GM12865 (cell line): ENCODE measurements around the gene TENM3.
"Not testable (repeated sequence)": the region's sequence is repeated elsewhere in the genome, so short reads cannot be mapped to it uniquely, and the experiment has no call there.

Experiments
- DNase-seq: peaks from one replicate; pipeline ENCODE4 v3.0.0; 2010; ENCODE audit warnings: low read depth
- H3K4me3 ChIP-seq: 2 replicates; pipeline ENCODE4 v1.5.1; 2011; ENCODE audit warnings: mild to moderate bottlenecking, low read depth, low read length, control low read depth
- CTCF ChIP-seq: IDR thresholded peaks from 2 replicates; pipeline ENCODE4 v1.5.1; 2011; ENCODE audit warnings: low read length, control low read depth, low read depth, inconsistent platforms; ENCODE audit not compliant: insufficient read depth; ENCODE audit errors: missing control alignments

Gene TENM3

DNA sequence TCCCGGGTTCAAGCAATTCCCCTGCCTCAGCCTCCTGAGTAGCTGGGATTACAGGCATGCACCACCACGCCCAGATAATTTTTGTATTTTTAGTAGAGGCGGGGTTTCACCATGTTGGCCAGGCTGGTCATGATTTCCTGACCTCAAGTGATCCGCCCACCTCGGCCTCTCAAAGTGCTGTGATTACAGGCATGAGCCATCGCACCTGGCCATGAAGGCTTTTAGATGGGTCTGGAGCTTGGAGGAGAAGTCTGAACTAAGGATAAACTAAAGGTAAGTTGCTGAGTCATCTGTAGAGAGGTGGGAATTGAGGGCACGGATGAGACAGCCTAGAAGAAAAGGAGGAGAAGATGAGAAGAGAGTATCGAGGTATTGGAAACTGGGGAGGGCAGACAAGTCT, at the start of gene TENM3:
TENM3 (plus strand) TSS at position 199 of the 400 bp plus-strand sequence. CDS start 80,619 bp downstream, outside the sequence.
- H3K4me3 ChIP-seq, DNase-seq: not testable (repeated sequence)

- no peak overlapping the region for H3K4me3 ChIP-seq
- DNase-seq = no peak
- TF ChIP-seq CTCF = no peak
Observed at GRCh38 chr4:182194091-182194824, 48.9 kb upstream of the TENM3 start.

DNA sequence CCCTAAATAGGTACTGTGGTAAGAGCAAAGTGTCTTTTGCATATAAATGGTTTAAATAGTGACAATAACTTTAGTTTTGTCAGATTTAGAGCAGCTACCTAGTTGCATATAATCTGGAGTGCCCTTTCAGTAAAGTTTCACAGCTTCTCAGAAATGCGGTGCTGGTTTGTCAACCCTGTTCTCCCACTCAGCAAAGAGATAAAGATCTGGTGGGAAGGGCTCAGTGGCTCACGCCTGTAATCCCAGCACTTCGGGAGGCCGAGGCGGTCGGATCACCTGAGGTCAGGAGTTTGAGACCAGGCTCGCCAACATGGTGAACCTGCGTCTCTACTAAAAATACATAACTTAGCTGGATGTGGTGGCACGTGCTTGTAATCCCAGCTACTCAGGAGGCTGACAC, 45.6 kb upstream of the TENM3 start:
- H3K4me3 ChIP-seq = no peak overlapping the region
- TF ChIP-seq CTCF = no peak
- no peak for DNase-seq

DNA sequence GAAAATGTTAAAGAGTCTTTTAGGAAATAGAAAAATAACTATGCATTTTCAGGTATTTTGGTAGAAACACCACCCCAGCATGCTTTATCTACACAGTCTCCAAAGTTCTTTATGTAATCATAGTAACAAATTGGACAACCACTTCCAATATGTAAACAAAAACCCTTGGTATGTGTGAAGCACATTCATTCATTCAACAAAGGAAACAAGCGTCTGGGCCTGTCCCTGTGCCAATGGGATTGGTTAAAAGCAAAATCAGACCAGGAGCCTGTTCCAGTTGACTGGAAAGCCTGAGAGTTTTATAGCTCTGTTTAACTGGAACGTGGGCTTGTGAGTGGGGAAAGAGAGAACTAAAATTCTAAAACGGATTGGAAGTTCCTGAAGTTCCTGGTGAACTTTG, 41.3 kb upstream of the TENM3 start:
- no peak overlapping the region for H3K4me3 ChIP-seq
- no peak for DNase-seq
- TF ChIP-seq CTCF = no peak

DNA sequence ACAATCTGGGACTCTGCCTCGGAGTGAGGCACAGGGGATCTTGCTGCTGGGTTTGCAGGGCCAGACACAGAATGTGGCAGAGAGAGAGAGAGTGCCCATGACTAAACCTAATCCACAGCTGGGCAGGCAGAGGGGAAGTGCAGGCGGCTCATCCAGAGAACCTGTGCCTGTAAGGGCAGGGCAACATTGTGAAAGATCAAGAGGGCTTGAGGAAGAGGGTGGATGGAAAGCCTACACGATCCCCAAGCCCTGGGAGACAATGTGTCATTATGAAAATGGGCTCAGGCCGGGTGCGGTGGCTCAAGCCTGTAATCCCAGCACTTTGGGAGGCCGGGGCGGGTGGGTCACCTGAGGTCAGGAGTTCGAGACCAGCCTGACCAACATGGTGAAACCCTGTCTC, 40.6 kb upstream of the TENM3 start:
- H3K4me3 ChIP-seq = no peak overlapping the region
- TF ChIP-seq CTCF = no peak
- DNase-seq = no peak

DNA sequence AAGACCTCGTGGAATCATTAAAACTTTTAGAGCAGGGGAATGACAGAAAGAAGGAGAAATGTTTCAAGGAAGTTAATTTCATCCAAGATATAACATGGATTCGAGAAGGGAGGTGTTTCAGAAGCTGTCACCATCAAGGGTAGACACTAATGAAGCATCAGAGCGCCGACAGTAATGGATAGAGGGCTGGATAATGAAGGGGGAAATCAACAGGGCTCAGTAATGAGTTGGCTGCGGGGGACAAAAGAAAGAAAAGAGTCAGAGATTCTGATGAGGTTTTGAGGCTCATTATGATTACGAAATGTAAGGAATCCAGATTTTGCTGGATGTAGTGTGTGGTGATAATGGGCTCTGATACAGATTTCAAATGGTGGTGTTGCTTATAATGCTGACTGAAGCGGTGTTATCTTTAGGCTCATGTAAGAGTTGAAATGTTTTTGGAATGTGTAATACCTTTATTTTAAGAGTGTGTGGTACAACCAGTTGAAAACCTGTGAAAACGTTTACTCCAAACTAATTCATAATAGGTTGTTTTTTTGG, 39.3 kb upstream of the TENM3 start:
- DNase-seq = no peak
- no peak for TF ChIP-seq CTCF
- no peak overlapping the region for H3K4me3 ChIP-seq

- no peak overlapping the region for H3K4me3 ChIP-seq
- DNase-seq = no peak
- TF ChIP-seq CTCF = no peak
Observed at GRCh38 chr4:182205306-182205705, 37.9 kb upstream of the TENM3 start.
